ENCODE results near the gene OSBPL6. TPM values are rescaled to one million over a fixed set of nuclear protein-coding genes. Genes with fewer than 3 reads are reported as not detected.

The OSBPL6 gene
- total and polyA plus RNA-seq, 2 donors from 2014 or later: 0.91 to 1.4 TPM

GRCh38 chr2:178258916-178259315, 64.6 kb downstream of the OSBPL6 start:
- Histone ChIP-seq H3K9ac (ENCODE audit: low read length in 3 of 3) (no peak overlapping the region), H3K36me3 (ENCODE audit: control insufficient read depth in 2 of 3, insufficient read depth in 3 of 3, low read length in 3 of 3) (no peaks in the 10 kb centered on the region), H3K27me3 (ENCODE audit: control insufficient read depth, insufficient read depth, low read length) (no peaks in the 10 kb centered on the region), H3K4me1 (ENCODE audit: control insufficient read depth in 2 of 3, insufficient read depth in 2 of 3, low read depth in 1 of 3, low read length in 3 of 3) (no peaks in the 10 kb centered on the region), H3K9me3 (ENCODE audit: control insufficient read depth in 2 of 3, insufficient read depth in 1 of 3, low read length in 3 of 3) (no peaks in the 10 kb centered on the region), H3K27ac (ENCODE audit: low read depth in 2 of 2, low read length in 2 of 2) (no peak overlapping the region), H3K4me3 (ENCODE audit: low read length in 3 of 3) (no peak overlapping the region)
- intact Hi-C loops (cut with DNase I): no loop called here
- FAIRE-seq (no peak), DNase-seq (no peak)
- no peak for TF ChIP-seq CTCF (IDR thresholded peaks at IDR 0.05; ENCODE audit: borderline replicate concordance, extremely low read depth, insufficient read depth)

DNA sequence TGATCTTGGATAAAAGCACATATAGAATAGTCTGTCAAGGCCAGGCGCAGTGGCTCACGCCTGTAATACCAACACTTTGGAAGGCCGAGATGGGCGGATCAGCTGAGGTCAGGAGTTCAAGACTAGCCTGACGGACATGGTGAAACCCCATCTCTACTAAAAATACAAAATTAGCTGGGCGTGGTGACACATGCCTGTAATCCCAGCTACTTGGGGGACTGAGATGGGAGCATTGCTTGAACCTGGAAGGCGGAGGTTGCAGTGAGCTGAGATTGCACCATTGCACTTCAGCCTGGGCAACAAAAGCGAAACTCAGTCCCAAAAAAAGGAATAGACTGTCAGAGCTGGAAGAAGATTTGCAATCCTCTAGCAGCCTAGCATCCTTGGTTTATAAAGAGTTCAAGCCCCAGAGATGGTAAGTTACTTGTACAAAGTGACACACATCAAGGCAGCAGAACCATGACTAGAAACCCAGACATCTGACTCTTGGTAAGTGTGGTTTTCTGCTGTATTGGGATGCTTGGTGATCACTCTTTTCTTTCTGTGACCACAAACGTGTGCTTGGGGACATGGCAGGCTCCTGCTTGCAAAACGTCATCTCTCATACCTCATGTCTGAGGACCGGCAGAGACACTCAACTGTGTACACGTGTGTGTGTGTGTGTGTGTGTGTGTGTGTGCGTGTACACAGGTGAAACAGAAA, 69.0 kb downstream of the OSBPL6 start:
- no peak for DNase-seq
- Histone ChIP-seq H3K9ac (ENCODE audit: low read length in 3 of 3) (no peak overlapping the region), H3K27me3 (ENCODE audit: control insufficient read depth, insufficient read depth, low read length) (no peaks in the 10 kb centered on the region), H3K4me1 (ENCODE audit: control insufficient read depth in 2 of 3, insufficient read depth in 2 of 3, low read depth in 1 of 3, low read length in 3 of 3) (no peaks in the 10 kb centered on the region), H3K4me3 (ENCODE audit: low read length in 3 of 3) (no peak overlapping the region), H3K36me3 (ENCODE audit: control insufficient read depth in 2 of 3, insufficient read depth in 3 of 3, low read length in 3 of 3) (no peaks in the 10 kb centered on the region), H3K9me3 (ENCODE audit: control insufficient read depth in 2 of 3, insufficient read depth in 1 of 3, low read length in 3 of 3) (no peaks in the 10 kb centered on the region), H3K27ac (ENCODE audit: low read depth in 2 of 2, low read length in 2 of 2) (no peak overlapping the region)
- TF ChIP-seq CTCF (IDR thresholded peaks at IDR 0.05; ENCODE audit: borderline replicate concordance, extremely low read depth, insufficient read depth): no peak
- intact Hi-C loops (cut with DNase I): no loop called here
- FAIRE-seq: no peak

- intact Hi-C loops (cut with DNase I): no loop called here
- no peak for DNase-seq
- no peak for FAIRE-seq
Observed at GRCh38 chr2:178264211-178264610, 69.9 kb downstream of the OSBPL6 start.

More at GRCh38 chr2:178264211-178264610, 69.9 kb downstream of the OSBPL6 start:
- no peaks in the 10 kb centered on the region for H3K27me3 ChIP-seq (ENCODE audit: control insufficient read depth, insufficient read depth, low read length)
- no peaks in the 10 kb centered on the region for H3K9me3 ChIP-seq (ENCODE audit: control insufficient read depth in 2 of 3, insufficient read depth in 1 of 3, low read length in 3 of 3)
- H3K4me3 ChIP-seq (ENCODE audit: low read length in 3 of 3): no peak overlapping the region
- H3K36me3 ChIP-seq (ENCODE audit: control insufficient read depth in 2 of 3, insufficient read depth in 3 of 3, low read length in 3 of 3): no peaks in the 10 kb centered on the region
- TF ChIP-seq CTCF (IDR thresholded peaks at IDR 0.05; ENCODE audit: borderline replicate concordance, extremely low read depth, insufficient read depth): no peak
- no peak overlapping the region for H3K9ac ChIP-seq (ENCODE audit: low read length in 3 of 3)
- no peaks in the 10 kb centered on the region for H3K4me1 ChIP-seq (ENCODE audit: control insufficient read depth in 2 of 3, insufficient read depth in 2 of 3, low read depth in 1 of 3, low read length in 3 of 3)
- H3K27ac ChIP-seq (ENCODE audit: low read depth in 2 of 2, low read length in 2 of 2): no peak overlapping the region

Data from kidney (tissue), 14 donors.